NCI-H446 (cell line): ENCODE data around the gene DCAF11.
"Not testable (repeated sequence)": the region's sequence is repeated elsewhere in the genome, so short reads cannot be mapped to it uniquely, and the experiment has no call there.

Source experiments
- DNase-seq, 2 experiments: peaks; one replicate each; lab custom pipeline; 2025; lab: John Stamatoyannopoulos, UW

The DCAF11 gene

DNA sequence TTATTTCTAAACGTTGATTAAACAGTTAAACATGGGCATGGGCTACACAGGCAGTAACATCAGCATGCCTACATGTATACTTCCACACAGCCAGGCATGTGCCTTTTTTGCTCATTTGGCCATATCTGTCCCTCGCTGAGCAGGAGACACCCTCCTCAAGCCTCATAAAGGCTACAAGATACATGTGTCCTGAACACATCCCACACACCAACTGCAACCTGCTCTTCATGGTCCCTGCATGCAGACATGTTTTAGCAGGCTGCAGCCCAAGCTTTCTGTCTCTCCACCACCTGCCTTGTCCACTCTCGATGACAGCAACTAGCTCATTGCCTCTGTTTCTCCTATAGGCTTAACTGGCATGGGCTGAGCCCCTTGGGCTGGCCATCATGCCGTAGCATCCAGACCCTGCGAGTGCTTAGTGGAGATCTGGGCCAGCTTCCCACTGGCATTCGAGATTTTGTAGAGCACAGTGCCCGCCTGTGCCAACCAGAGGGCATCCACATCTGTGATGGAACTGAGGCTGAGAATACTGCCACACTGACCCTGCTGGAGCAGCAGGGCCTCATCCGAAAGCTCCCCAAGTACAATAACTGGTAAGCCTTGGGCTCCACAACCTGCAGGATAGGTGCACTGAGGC lies 17.9 kb upstream of the DCAF11 start:
- DNase-seq: no peak

DNA sequence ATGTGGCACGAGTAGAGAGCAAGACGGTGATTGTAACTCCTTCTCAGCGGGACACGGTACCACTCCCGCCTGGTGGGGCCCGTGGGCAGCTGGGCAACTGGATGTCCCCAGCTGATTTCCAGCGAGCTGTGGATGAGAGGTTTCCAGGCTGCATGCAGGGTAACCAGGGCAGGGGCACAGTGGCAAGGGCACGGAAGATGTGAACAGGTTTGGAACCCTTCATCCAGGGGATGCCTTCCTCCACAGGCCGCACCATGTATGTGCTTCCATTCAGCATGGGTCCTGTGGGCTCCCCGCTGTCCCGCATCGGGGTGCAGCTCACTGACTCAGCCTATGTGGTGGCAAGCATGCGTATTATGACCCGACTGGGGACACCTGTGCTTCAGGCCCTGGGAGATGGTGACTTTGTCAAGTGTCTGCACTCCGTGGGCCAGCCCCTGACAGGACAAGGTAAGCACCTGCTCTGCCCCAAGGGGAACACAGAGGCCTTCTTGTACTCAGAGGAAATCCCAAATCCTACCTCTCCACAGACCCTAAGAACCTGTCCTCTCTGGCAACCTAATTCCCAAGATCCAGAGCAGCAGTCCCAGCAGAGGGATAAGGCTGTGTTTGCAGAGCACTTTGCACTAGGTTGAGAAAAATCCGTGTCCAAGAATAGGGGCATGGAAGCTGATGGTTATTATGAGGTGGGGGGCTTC lies 16.2 kb upstream of the DCAF11 start:
- no peak for DNase-seq

DNA sequence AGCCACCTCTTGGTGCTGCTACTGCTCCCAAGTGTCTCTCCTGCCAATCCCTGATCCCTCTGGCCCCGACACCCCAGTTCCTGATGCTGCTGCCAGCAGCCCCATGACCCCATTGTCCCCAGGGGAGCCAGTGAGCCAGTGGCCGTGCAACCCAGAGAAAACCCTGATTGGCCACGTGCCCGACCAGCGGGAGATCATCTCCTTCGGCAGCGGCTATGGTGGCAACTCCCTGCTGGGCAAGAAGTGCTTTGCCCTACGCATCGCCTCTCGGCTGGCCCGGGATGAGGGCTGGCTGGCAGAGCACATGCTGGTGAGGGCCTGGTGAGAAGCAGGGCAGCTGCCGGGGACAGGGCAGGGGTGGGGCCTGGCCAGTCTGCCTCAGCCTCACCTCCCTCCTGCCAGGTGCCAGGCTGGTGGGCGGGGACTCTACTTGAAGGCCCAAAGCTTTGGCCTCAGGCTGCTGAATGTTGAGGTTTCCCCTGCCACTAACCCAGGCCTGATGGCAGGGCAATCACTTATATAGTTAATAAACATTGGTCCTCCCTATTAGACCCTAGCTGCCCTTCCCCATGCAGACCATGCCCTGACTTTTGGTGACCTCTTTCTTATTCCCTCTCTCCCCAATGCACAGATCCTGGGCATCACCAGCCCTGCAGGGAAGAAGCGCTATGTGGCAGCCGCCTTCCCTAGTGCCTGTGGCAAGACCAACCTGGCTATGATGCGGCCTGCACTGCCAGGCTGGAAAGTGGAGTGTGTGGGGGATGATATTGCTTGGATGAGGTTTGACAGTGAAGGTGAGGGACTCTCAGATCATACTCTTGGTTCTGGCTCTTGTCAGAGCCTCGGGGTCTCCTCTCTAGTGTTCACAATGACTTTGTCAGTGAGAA lies 15.4 kb upstream of the DCAF11 start:
- peak in 1 of 2 experiments; percentile 25 for DNase-seq

DNA sequence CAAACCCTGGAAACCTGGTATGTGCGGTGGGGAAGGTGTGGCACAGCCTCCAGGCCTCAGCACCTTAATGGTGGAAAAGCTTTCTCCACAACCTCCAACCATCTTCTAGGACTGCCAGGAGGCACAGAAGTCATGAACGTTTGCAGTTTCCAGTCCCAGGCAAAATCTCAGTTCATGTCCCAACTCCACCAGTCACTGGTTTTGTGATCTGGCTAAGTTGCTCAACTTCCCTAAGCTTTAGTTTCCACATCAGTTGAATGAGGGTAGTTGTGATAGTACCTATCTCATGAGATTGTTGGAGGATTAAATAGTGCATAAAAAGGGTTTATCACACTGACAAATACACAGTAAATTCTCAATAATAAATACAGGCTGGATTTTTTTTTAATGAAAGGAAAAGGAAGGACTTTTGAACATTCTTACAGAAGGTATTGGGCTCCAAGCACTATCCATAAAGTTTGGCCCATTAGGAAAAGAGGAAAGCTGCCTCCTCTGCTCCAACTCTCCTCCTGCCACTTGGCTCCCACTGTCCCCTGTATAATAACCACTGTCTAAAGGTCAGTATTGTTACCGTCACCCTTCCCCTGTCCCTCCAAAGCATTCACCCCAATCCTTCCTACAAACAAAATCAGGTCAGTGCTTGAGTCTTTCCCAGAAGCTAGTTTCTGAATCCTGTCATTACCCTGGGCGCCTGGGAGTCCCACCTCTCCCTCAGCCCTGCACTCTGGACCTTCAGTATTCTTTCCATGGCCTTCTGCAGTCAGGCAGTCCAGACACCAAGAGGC lies 14.2 kb upstream of the DCAF11 start:
- DNase-seq: no peak

DNA sequence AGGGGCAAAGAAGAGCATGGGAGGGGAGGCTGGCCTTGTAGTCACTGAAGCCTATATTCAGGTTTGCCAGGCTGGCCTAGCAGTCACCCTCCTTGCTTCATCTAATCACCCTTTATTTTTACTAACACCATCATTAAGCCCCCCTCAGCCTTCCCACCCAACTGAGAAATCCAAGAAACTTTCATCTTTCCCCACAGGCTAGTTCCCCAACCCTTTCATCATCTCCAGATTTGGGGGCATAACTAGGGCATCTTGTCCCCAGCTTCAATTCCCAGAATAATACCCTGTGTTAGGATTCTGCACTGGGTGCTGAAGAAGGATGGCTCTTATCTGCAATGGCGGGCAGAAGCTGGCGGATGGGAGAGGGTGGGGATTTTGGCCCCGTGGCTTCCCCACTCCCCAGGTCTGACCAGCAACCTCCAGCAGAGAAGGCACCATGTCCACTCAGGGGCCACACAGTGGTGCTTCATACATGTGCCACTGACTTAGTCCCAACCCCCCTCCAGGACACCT lies 13.5 kb upstream of the DCAF11 start:
- DNase-seq: no peak

DNA sequence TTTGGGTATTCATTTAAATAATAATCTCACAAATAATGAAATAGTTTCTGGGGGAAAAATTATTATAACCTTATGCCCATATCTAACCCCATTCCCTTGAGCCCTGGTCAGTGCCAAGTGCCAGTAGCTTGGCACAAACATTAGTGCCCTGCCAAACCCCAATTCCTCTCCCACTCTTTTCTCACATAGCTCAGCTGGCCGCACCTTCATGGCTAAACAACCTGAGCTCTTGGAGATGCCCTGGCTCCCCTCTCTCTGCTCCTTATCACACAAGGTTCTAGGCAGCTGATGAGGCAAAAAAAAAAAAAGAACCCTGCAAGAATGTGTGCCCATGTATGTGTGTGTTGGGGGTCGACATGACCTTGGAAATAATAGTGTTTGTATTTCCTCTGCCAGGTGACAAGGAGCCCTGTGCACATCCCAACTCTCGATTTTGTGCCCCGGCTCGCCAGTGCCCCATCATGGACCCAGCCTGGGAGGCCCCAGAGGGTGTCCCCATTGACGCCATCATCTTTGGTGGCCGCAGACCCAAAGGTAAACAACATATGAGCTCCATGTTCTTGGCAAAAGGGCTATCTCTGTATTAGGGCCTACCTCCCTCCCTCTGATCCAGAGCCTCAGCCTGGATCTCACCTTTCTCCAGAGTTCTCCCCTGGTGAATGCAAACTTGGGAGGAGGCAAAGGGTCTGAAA lies 12.1 kb upstream of the DCAF11 start:
- no peak for DNase-seq

GRCh38 chr14:24103451-24103850 lies 11.1 kb upstream of the DCAF11 start:
- DNase-seq: no peak

DNA sequence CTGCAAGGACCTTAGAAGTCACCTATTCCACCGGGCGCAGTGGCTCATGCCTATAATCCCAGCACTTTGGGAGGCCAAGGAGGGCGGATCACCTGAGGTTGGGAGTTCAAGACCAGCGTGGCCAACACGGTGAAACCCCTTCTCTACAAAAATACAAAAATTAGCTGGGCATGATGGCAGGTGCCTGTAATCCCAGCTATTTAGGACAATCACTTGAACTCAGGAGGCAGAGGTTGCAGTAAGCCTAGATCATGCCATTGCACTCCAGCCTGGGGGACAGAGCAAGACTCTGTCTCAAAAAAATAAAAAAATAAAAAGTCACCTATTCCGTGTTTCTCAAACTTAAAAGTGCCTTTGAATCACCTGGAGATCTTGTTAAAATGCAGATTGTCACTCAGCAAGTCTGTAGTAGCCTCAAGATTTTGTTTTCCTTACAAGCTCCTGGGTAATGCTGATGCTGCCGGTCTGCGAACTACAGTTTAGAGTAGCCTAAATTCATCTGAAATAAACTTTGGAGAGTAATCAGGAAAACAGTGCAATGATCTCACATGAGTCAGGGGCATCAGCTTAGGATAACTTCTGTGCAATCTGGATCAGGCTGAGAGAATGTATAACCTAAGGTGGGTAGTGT lies 8.9 kb upstream of the DCAF11 start:
- not testable (repeated sequence) for DNase-seq

- no peak for DNase-seq
Observed at GRCh38 chr14:24106672-24107271, 7.8 kb upstream of the DCAF11 start.

DNA sequence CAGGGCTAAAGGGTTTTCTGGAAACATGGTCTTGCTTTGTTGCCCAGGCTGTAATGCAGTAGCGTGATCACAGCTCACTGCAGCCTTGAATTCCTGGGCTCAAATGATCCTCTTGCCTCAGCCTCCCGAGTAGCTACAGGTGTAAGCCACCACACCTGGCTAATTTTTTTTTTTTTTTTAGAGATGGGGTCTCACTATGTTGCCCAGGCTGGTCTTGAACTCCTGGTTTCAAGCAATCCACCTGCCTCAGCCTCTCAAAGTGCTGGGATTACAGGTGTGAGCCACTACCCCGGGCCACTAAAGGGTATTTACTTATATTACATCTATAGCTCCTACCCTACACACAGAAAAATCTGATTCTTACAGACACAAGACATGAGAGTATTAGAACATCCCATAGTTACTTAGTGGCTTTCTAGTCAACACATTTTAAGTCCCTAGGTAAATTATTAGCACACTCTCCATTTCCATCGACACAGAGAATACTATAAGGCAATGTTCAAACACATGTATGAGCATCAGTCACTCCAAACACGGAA lies 6.2 kb upstream of the DCAF11 start:
- DNase-seq: no peak

- no peak for DNase-seq
Observed at GRCh38 chr14:24110060-24110459, 4.5 kb upstream of the DCAF11 start.

- no peak for DNase-seq
Observed at GRCh38 chr14:24110523-24110922, 4.1 kb upstream of the DCAF11 start.

DNA sequence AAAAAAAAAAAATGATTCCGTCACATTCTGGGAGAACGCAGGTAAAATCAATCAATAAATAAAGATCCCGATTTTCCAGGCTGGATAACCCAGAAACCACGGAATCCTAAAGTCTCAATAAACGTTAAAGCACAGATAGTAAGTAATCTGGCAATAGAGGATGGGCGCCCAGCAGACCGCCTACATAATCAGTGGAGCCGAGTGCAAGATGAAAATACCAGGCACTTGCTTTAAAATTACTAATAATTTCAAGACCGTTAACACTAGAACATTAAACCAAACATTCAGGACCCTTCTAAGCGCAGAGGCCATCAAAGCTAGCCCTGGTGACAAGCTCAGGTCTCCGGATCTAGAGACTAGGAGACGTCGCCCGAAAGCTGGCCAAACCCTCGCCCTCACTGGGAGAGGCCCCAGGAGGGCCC lies 1.2 kb upstream of the DCAF11 start:
- DNase-seq: no peak

GRCh38 chr14:24113801-24114531 lies 611 bp upstream of the DCAF11 start:
- DNase-seq: peak; percentile 94 to 95

GRCh38 chr14:24115422-24116127 lies 998 bp downstream of the DCAF11 start:
- DNase-seq: no peak

GRCh38 chr14:24116128-24116814 lies 1.7 kb downstream of the DCAF11 start:
- DNase-seq: no peak

- no peak for DNase-seq
Observed at GRCh38 chr14:24117179-24117578, 2.6 kb downstream of the DCAF11 start.

GRCh38 chr14:24119691-24120090 lies 5.1 kb downstream of the DCAF11 start:
- DNase-seq: no peak
